ENCODE results near the gene ATP1A4.

Gene ATP1A4

GRCh38 chr1:160207771-160208556 is 56.6 kb downstream of the ATP1A4 start:
- in situ Hi-C loops (cut with HindIII; ENCODE audit: low sequenced_read_pairs): no loop called here
- DNase-seq (ENCODE audit: low read depth, low spot score): no peak
- no peak for TF ChIP-seq CTCF (IDR thresholded peaks at IDR 0.05; ENCODE audit: low read depth, low read length)

DNA sequence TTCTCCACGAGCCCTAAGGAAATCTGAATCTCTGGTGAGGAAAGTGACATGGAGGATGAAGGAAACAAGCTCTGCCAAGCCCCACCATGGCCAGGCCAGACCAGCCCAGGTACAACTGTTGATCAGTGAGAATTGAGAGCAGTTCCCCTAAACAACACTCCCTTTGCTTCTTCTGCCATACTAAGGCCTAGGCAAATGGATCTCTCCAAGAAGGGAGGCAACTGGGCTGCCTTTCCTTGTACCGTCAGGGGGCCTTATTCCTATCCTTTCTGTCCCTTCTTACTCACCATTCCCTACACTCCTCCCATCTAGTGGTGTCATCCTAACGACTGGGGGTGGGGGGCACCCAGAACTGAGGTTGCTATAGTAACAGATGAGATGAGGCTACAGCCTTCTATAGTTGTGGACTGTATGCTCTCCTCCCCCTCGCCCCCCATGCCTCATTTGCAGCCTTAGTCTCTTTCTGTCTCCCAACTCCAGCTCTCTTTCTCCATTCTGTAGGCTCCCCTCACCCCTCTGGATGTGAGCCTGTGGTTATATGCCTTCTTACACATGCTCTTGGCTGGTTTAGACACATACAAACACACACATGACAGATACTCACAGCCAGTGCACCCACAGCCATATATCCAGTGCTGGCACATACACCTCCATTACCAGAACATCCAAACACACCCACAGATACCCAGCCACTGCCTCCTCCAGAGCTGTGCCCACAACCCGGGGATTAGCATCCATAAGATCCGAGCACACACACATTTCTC is 57.3 kb downstream of the ATP1A4 start:
- DNase-seq (ENCODE audit: low read depth, low spot score): no peak
- TF ChIP-seq CTCF (IDR thresholded peaks at IDR 0.05; ENCODE audit: low read depth, low read length): no peak
- in situ Hi-C loops (cut with HindIII; ENCODE audit: low sequenced_read_pairs): no loop called here

More at GRCh38 chr1:160207771-160208556, 56.6 kb downstream of the ATP1A4 start:
- H3K4me3 ChIP-seq (ENCODE audit: low read depth, low read length): no peak overlapping the region

DNA sequence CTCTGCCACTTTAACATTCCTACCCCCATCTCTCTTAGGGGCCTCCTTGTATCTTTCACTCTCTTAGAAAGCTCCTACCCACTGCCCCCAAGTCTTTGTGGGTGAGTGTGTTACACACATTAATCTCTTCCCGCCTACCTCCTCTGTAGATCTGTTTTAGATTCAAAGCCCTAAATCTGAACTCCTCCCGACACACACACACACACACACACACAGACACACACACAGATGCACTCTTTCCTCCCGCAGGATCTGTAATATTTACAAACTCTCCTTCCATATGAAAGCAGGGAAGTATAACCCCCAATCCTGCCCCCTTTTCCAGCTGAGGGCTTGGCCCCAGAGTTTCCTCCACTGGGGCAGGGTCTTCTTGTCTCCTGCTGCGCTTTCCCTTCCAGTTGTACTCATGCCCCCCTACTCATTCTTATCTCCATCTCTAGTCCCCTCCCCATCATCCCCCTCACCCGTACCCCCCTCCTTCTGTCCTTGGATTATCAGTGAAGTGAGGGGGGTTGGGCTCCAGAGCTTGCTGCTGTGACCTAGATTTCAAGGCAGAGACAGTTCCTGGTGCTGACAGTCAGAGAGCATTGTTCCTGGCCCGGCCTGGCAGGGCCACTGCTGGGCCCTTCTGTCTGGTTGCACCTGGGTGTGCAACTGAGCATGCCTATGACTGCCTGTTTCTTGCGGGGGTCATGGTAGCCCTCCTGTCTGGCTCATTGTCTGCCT is 58.1 kb downstream of the ATP1A4 start:
- H3K4me3 ChIP-seq (ENCODE audit: low read depth, low read length): no peak overlapping the region
- in situ Hi-C loops (cut with HindIII; ENCODE audit: low sequenced_read_pairs): no loop called here
- no peak for TF ChIP-seq CTCF (IDR thresholded peaks at IDR 0.05; ENCODE audit: low read depth, low read length)
- DNase-seq (ENCODE audit: low read depth, low spot score): no peak

More for the DNA sequence above, 57.3 kb downstream of the ATP1A4 start:
- no peak overlapping the region for H3K4me3 ChIP-seq (ENCODE audit: low read depth, low read length)

DNA sequence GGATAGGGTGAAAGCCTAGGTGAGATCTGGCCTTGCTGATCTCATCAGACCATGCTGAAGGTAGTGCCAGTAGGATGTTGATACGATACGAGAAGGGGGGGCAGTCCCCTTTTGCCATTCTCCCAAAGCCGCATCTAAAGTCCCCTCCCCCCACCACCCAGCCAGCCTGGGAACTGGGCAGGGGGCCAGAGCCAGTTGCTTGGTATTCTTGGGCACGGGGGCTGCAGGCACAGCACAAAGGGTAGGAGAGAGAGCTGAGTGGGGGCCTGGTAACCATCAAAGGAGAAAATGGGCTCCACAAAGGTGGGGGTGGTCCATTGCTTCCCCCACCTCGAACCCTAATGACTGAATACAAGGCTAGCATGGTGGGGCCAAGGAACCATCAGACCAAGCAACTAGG is 59.2 kb downstream of the ATP1A4 start:
- in situ Hi-C loops (cut with HindIII; ENCODE audit: low sequenced_read_pairs): no loop called here
- no peak for TF ChIP-seq CTCF (IDR thresholded peaks at IDR 0.05; ENCODE audit: low read depth, low read length)
- H3K4me3 ChIP-seq (ENCODE audit: low read depth, low read length): no peak overlapping the region
- DNase-seq (ENCODE audit: low read depth, low spot score): no peak

DNA sequence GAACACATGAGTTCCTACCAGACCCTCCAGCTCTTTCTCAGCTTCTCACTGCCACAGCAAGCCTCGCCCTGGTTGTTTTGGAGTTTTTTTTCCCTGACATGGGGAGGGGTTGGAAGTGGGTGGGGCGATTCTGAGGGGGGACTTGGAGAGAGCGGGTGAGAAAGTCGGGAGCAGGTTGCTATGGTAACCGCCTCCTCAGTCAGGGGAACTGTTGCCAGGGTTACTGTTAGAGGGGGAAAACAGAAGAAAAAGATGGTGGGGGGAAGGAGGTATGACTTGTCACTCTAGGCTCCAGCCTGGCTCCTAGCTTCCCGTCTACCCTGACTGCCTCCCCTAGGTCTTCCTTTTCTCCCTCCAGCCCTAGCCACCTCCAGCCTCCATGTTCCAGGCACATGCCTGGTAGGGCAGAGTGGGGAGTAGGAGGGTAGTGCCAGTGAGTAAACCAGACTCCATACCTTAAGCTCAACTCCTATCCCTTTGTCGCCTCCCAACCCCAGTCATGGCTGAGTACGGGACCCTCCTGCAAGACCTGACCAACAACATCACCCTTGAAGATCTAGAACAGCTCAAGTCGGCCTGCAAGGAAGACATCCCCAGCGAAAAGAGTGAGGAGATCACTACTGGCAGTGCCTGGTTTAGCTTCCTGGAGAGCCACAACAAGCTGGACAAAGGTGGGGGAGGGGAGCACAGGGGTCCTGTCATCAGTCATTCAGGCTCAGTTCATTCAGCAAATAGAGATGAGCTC is 59.8 kb downstream of the ATP1A4 start:
- in situ Hi-C loops (cut with HindIII; ENCODE audit: low sequenced_read_pairs): no loop called here
- DNase-seq (ENCODE audit: low read depth, low spot score): no peak
- no peak for TF ChIP-seq CTCF (IDR thresholded peaks at IDR 0.05; ENCODE audit: low read depth, low read length)
- no peak overlapping the region for H3K4me3 ChIP-seq (ENCODE audit: low read depth, low read length)
